ENCODE measurements around the gene BACH2.
"Not testable (repeated sequence)": the region's sequence is repeated elsewhere in the genome, so short reads cannot be mapped to it uniquely, and the experiment has no call there.

Gene BACH2

DNA sequence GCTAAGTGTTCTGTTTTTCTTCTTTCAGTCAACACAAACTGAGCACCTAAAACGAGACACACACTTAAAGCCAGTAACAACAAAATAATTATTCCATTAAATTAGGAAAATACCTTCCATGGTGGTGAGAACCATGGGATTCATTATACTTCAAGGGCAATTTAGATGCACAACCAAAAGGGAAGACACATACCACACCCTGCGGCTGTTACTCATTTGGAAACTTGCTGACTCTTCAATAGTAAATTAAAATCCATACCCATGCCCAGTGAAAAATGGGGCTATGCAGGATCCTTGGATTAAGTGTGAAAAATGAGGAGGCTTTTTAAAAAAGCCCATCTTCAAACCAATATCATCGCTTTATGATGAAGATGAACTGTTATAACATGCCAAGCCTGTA, 259.7 kb downstream of the BACH2 start:
- H3K4me3 ChIP-seq (ENCODE audit: control insufficient read depth, low read depth, low read length), result no peak overlapping the region
- DNase-seq (ENCODE audit: low read depth), result no peak
- TF ChIP-seq CTCF (conservative IDR thresholded peaks at IDR 0.05; ENCODE audit: control insufficient read depth, insufficient read depth, low read depth, low read length), result no peak

DNA sequence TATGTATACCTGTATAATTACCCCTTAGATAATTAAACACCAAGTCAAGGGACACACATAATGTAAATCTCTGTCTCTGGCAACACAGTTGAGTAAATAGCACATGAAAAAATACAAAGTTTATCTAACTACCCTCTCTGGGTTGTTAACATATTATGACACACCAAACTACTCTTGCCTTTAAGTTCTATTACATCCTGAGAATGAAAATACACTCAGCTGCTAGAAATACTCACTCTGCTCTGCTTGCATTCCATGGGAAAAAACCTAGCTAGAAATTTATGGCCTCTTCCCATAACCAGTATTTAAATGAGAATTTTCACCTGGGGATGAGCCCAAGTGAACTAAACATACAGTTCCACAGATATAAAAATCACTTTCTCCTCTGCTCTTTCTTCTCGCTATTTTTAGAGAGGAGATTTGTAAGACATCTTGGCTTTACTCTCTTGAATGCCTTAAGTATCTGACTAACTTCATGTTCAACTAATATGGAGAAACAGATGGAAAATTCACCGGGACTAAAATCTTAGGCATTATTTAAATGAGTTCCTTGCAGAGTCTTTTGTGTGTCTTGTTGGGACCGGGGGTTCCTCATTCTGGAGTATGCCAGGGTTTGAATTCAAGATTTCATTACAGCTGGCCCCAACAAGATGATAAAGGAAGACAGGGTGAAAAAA, 261.5 kb downstream of the BACH2 start:
- H3K4me3 ChIP-seq (ENCODE audit: control insufficient read depth, low read depth, low read length), result no peak overlapping the region
- no peak for TF ChIP-seq CTCF (conservative IDR thresholded peaks at IDR 0.05; ENCODE audit: control insufficient read depth, insufficient read depth, low read depth, low read length)
- no peak for DNase-seq (ENCODE audit: low read depth)

DNA sequence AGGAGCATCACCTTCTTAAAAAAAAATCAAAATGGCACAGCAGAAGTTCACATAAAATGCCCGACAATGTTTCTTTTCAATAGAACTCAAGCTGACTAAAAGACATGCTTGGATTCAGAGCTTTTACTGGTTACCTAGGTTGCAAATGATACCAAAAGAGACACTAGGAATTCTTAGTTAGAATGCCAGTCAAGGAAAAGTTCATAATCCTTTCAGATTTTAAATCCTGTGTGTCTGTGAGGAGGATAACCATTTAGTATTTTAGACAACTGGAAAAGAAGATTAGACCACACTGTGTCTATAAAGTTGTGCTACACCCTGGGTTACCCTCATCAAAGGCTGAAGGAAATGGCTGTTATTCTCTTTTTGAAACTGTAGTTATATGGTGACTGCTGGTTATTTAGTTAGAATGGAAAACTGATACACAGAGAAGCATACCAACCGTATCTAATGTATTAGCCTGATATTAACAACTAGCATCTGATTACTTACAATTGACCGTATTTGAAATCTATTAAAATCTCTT, 262.8 kb downstream of the BACH2 start:
- no peak overlapping the region for H3K4me3 ChIP-seq (ENCODE audit: control insufficient read depth, low read depth, low read length)
- DNase-seq (ENCODE audit: low read depth), result no peak
- TF ChIP-seq CTCF (conservative IDR thresholded peaks at IDR 0.05; ENCODE audit: control insufficient read depth, insufficient read depth, low read depth, low read length), result no peak

DNA sequence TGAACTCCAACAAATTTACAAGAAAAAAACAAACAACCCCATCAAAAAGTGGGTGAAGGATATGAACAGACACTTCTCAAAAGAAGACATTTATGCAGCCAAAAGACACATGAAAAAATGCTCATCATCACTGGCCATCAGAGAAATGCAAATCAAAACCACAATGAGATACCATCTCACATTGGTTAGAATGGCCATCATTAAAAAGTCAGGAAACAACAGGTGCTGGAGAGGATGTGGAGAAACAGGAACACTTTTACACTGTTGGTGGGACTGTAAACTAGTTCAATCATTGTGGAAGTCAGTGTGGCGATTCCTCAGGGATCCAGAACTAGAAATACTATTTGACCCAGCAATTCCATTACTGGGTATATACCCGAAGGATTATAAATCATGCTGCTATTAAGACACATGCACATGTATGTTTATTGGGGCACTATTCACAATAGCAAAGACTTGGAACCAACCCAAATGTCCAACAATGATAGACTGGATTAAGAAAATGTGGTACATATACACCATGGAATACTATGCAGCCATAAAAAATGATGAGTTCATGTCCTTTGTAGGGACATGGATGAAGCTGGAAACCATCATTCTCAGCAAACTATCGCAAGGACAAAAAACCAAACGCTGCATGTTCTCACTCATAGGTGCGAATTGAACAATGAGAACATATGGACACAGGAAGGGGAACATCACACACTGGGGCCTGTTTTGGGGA, 264.0 kb downstream of the BACH2 start:
- not testable (repeated sequence) for DNase-seq (ENCODE audit: low read depth); H3K4me3 ChIP-seq (ENCODE audit: control insufficient read depth, low read depth, low read length)

DNA sequence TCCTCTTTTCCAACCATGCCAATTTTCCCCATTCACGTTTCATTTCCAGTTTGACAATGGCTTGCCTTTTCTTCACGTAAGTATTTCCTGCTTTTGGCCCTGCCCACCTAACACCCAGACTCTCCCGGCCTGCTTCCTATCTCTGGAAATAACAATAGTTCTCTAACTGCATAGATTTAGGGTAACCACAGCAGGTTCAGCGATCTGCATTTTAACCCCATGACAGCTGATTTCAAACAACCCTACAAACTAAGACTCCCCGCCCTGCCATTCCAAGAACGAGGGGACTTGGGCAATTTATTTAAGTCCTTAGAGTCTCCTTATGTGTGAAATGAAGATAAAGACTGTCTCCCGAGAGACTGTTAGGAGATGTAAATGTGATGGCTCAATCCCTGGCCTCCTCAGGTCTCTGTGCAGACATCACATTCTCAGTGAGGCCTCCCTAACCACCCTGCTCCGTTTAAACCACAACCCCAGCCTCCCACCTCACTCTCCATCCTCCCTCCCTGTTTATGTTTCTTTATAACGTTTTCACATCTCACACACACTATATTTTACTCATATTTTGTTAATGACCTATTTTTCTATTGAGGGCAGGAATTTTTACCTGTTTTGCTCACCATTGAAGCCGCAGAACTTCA, 267.5 kb downstream of the BACH2 start:
- H3K4me3 ChIP-seq (ENCODE audit: control insufficient read depth, low read depth, low read length), result no peak overlapping the region
- TF ChIP-seq CTCF (conservative IDR thresholded peaks at IDR 0.05; ENCODE audit: control insufficient read depth, insufficient read depth, low read depth, low read length), result no peak
- DNase-seq (ENCODE audit: low read depth), result no peak

- peak; percentile 36 for DNase-seq (ENCODE audit: low read depth)
- no peak for TF ChIP-seq CTCF (conservative IDR thresholded peaks at IDR 0.05; ENCODE audit: control insufficient read depth, insufficient read depth, low read depth, low read length)
- H3K4me3 ChIP-seq (ENCODE audit: control insufficient read depth, low read depth, low read length), result no peak overlapping the region
These were observed 268.4 kb downstream of the BACH2 start for GRCh38 chr6:90028066-90028778.
